ENCODE data around the gene RAE1.

- TF ChIP-seq, protein P1, sequence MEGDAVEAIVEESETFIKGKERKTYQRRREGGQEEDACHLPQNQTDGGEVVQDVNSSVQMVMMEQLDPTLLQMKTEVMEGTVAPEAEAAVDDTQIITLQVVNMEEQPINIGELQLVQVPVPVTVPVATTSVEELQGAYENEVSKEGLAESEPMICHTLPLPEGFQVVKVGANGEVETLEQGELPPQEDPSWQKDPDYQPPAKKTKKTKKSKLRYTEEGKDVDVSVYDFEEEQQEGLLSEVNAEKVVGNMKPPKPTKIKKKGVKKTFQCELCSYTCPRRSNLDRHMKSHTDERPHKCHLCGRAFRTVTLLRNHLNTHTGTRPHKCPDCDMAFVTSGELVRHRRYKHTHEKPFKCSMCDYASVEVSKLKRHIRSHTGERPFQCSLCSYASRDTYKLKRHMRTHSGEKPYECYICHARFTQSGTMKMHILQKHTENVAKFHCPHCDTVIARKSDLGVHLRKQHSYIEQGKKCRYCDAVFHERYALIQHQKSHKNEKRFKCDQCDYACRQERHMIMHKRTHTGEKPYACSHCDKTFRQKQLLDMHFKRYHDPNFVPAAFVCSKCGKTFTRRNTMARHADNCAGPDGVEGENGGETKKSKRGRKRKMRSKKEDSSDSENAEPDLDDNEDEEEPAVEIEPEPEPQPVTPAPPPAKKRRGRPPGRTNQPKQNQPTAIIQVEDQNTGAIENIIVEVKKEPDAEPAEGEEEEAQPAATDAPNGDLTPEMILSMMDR (IDR thresholded peaks at IDR 0.05), result peak; percentile 68 to 79 (median 74)
- no peak for TF ChIP-seq POLR2A (IDR thresholded peaks at IDR 0.05)
Observed at GRCh38 chr20:57346477-57346876, 4.6 kb upstream of the RAE1 start.

All from right lobe of liver (tissue), 4 donors.